Activated CD4-positive, alpha-beta T cell treated with anti-CD3 and anti-CD28 coated beads, Interleukin-2, amount 50 U/mL, for 1 hour (primary cell): ENCODE measurements around the gene TRIM71.
"Not testable (repeated sequence)": the region's sequence is repeated elsewhere in the genome, so short reads cannot be mapped to it uniquely, and the experiment has no call there.

Experiments used
- DNase-seq: peaks from one replicate; pipeline ENCODE4 v3.0.0-alpha.2; 2020

TRIM71 gene

GRCh38 chr3:32820430-32820829 is 2.6 kb downstream of the TRIM71 start:
- DNase-seq, result no peak

GRCh38 chr3:32820971-32821685 is 3.3 kb downstream of the TRIM71 start:
- DNase-seq, result no peak

DNA sequence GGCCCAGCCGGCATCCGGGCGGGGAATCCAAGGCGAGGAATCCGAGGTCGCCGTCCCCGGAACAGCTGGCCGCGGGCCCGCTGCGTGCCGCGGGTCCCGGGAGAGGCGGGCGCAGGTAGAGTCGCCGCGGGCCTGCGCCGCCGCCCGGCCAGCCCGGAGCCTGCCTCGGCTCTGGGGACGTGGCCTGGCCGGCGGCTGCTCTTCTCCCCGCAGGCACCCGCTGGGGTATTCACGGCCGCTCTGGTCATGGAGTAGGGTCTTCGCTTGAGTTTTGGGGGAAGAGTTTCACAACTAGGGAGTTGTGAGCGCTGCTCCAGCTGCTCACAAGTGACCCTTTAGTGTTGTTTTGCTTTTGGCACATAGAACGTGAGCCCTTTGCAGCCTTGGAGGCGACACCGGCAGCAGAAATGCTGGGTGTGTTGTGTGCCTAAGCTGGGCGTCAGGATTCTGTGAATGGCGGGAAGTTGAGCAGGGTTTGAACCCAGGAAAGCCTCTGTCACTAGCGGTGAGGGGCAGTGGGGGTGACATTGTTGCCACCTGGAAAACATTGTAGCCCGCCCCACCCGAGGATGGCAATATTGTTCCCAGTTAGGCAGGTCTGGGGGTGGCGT is 4.0 kb downstream of the TRIM71 start:
- DNase-seq, result no peak

DNA sequence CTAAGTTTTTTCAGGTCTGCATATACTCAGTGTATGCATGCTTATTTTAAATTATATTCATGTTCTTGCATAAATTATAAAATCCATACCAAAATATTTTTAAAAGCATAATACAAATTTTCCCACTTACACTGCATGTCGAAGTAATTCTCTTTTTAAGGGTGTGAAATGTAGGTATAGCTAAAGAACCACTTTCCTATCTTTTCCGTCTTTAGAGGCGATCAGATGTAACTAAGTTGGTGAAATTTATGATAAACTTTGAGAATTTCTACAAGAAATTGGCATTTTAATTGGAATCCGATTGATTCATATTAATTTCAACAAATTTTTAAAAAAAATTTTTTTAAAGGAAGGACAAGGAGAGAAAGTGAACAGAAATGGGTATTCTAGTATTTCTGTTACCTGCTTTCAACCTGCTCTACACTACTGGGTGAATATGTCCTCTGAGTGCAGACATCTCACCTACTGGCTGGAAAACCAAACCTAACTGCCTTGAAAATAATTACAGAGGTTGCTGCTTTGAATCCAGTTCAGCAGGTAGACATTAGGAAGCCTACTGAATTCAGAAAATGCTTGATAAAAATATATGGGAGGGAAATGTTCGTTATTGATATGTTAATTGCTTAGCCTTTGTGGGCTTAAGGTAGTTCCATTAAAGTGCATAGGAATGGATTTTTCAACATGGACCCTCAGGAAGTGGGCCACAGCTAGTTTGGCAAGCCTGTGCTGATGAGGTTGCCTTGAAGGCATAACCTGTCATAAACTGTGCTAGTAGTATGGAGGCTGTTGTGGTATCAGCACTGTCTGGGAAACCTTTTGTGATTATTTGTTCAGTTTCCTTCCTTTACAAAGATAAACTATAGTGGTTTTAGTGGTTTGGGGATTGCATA is 5.1 kb downstream of the TRIM71 start:
- no peak for DNase-seq

- DNase-seq, result not testable (repeated sequence)
These were observed 5.9 kb downstream of the TRIM71 start for GRCh38 chr3:32823641-32824184.

DNA sequence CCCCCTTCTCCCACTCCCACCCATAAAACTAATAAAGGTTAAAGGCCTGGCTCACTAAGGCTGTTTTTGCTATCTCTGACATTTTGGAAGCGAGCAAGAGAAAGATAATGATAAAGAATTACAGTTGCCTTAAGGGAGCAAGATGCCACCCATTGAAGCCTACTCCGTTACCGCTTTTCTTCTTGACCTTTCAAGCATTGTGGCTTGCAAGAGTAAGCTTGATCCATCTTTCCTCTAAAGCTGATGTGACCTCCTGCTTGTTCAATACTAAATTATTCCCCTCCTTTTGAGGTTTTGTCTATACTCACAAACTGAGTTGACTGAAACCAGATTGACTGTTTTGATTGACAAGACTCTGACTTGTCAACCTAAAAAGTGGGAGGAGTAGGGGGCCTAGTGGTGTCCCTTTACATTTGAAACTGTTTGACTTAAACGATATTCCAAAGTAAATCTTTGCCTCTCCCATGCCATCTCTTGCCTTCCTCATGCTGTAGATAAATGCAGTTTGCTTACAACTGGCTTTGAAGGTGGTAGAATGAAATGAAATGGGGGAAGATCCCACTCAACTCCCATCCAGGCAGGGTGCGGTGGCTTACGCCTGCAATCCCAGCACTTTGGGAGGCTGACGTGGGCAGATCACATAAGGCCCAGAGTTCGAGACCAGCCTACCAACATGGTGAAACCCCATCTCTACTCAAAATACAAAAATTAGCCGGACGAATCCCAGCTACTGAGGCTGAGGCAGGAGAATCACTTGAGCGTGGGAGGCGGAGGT is 8.0 kb downstream of the TRIM71 start:
- DNase-seq, result no peak

GRCh38 chr3:32831062-32831461 is 13.3 kb downstream of the TRIM71 start:
- DNase-seq, result no peak

DNA sequence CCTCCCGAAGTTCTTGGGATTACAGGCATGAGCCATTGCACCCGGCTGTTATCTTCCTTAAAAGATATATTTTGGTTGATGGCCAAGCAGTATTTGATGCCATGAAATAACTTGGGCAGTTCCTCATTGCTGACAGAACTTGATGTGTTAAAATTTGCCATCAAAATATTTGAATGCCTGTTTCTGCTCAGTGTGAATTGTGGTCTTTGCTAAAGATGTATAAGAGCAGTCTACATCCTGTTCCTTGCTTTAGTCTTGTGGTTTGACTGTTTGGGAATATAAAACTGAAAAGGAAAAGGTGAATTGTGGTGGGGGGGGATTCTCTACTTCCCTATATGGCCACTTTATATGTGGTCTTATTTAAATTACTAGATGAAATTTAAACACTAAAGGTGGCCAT is 14.0 kb downstream of the TRIM71 start:
- DNase-seq, result no peak

DNA sequence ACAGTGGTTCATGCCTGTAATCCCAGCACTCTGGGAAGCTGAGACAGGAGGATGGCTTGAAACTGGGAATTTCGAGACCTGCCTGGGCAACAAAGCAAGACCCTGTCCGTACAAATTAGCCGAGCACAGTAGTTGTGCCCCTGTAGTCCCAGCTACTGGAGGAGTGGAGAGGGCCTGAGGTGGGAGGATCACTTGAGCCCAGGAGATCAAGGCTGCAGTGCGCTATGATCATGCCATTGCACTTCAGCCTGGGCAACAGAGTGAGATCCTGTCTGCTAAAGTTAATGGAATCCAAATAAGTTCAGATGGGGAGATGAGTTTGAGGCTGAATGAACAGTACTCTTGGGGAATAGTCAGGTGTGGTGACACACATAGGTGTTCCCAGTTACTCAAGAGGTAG is 14.4 kb downstream of the TRIM71 start:
- DNase-seq, result no peak

- no peak for DNase-seq
These were observed 17.2 kb downstream of the TRIM71 start for GRCh38 chr3:32835049-32835371.

DNA sequence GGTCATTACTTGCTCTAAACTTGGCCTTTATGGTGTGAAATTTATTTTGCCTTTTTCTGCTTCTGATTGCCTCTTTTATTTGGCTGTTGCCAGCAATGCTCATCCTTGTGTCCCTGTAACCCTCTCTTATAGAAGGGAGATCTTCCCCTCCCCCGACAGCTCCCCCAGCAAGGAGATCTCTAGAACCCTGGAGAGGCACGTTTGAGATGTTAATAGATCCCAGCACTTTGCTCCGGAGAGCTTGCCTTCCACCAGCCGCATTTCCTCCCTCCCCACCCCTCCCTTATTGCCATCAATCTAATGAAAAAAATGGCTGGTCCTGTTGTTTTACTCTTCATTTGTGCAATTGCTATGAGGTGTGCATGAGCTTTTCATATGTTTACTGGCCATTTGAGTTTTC is 18.2 kb downstream of the TRIM71 start:
- no peak for DNase-seq

GRCh38 chr3:32836601-32837000 is 18.8 kb downstream of the TRIM71 start:
- DNase-seq, result no peak

DNA sequence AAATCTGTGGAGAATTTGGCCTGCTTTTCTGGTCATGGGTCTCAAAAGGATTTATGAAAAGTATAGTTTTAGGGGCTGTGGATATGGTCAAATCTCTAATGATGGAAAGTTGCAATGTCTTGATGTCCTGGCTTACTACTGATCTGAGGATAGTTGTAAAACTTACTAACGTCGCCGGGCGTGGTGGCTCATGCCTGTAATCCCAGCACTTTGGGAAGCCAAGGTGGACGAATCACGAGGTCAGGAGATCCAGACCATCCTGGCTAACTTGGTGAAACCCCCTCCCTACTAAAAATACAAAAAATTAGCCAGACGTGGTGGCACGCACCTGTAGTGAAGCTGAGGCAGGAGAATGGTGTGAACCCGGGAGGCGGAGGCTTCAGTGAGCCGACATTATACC is 19.6 kb downstream of the TRIM71 start:
- no peak for DNase-seq

DNA sequence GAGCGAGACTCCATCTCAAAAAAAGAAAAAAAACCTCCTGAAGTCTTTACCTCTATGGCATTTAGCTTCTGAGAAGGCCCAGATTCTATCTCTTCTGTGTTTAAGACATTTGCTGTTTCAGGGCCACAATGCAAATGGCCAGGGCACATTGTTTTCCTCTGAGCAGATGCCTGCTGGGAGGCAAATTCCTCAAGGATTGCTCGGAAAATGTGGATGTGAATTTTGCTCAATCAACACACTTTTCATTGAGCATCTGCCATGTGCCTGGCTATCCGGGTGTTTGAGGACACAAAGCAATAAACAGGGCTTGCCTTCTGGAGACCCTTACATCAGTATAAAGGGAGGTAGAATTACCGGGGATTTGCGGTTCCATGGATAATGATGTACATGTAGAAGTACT is 20.0 kb downstream of the TRIM71 start:
- DNase-seq, result no peak

GRCh38 chr3:32839714-32840085 is 21.9 kb downstream of the TRIM71 start:
- DNase-seq, result no peak

DNA sequence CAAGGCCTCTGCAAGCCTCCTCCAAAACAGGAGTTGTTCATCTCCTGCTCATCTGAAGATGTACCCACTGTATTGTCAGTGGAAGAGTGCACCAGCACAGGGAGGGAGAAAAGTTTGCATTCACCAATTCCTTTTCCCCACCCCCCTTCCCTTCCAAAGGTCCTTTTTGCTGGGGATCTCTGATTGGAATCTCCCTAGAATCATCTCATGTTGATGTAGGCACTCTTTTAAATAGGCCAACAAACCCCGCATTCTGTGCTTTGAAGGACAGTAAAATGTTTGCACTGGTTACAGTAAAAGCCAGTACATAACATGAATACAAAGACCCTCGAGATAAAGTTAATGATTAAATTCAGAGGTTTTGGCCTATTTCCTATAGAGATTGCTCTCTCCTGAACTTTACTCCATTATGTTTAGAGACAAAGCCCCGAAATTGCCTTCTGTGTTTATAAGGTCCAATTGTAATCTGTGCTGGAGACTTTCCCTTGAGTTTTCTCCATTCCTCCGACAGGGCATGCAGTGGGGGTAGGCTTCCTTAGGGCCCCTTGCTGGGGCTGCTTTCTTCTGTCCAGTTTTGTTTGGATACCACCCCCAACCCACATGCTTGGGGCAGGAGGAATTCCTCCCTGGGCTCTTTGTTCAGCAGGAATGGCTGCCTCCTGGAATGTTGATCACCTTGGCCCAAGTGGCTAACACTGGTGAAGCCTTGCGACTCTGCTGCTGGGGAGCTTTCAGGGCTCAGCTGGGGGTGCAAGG is 22.5 kb downstream of the TRIM71 start:
- DNase-seq, result no peak

- DNase-seq, result no peak
These were observed 23.5 kb downstream of the TRIM71 start for GRCh38 chr3:32841341-32841740.

GRCh38 chr3:32841867-32842470 is 24.2 kb downstream of the TRIM71 start:
- DNase-seq, result no peak

GRCh38 chr3:32842531-32842931 is 24.7 kb downstream of the TRIM71 start:
- no peak for DNase-seq

GRCh38 chr3:32842987-32843386 is 25.2 kb downstream of the TRIM71 start:
- DNase-seq, result no peak

- DNase-seq, result no peak
These were observed 25.9 kb downstream of the TRIM71 start for GRCh38 chr3:32843510-32844321.
